Natural killer cell treated with Interleukin-12 subunit alpha and Interleukin-12 subunit beta and Interleukin-15 and Interleukin-18, amount 100 ng/mL, for 72 hours (primary cell): Measurements from ENCODE around the gene SERPINA12. TPM values are rescaled to one million over a fixed set of nuclear protein-coding genes. Genes with fewer than 3 reads are reported as not detected.

Experiments used
- ATAC-seq, 2 donors: fragments of 150-1000 bp; cut with Tn5 transposase in 1 of 2; sonication (Bioruptor Pico), chemical (Tn5 transposase) in 1 of 2; 2 replicates each; pipeline ENCODE4 v1.10.0; 2021
- DNase-seq: peaks from one replicate; pipeline ENCODE4 v3.0.0; 2022; ENCODE audit warnings: low spot score
- H3K27ac Mint-ChIP-seq, 2 donors: 1 replicate in 1 of 2; 2 replicates in 1 of 2; pipeline ENCODE4 v1.8.0; 2022; ENCODE audit warnings: mixed read lengths in 2 of 2, mild to moderate bottlenecking in 1 of 2, moderate library complexity in 1 of 2
- H3K27me3 Mint-ChIP-seq, 2 donors: 1 replicate in 1 of 2; 2 replicates in 1 of 2; pipeline ENCODE4 v1.8.0; 2022; ENCODE audit warnings: mixed read lengths in 2 of 2
- H3K36me3 Mint-ChIP-seq: one replicate; pipeline ENCODE4 v1.8.0; 2022; ENCODE audit warnings: mixed read lengths
- H3K4me1 Mint-ChIP-seq, 2 donors: 1 replicate in 1 of 2; 2 replicates in 1 of 2; pipeline ENCODE4 v1.8.0; 2022; ENCODE audit warnings: low read depth in 2 of 2, mixed read lengths in 2 of 2, mild to moderate bottlenecking in 1 of 2
- H3K4me3 Mint-ChIP-seq: one replicate; pipeline ENCODE4 v1.8.0; 2022; ENCODE audit warnings: mixed read lengths
- H3K9me3 Mint-ChIP-seq: 2 replicates; pipeline ENCODE4 v1.8.0; 2022; ENCODE audit warnings: mixed read lengths
- total RNA-seq, 2 donors: library from RNA; stranded (reverse); gene quantifications; one replicate each; pipeline ENCODE4 v1.2.3, GENCODE V29; 2022

The SERPINA12 gene
- total RNA-seq, 2 donors from 2014 or later, result not detected

GRCh38 chr14:94473666-94474410, 35.4 kb downstream of the SERPINA12 start:
- H3K27me3 Mint-ChIP-seq, result peaks cover 11 to 12% of the 10 kb centered on the region in 2 donors
- H3K27ac Mint-ChIP-seq, result no peak overlapping the region
- DNase-seq (no peak), ATAC-seq (no peak)
- no peaks in the 10 kb centered on the region for H3K4me1 Mint-ChIP-seq
- H3K36me3 Mint-ChIP-seq, result peaks cover 10% of the 10 kb centered on the region
- peaks cover 3% of the 10 kb centered on the region for H3K9me3 Mint-ChIP-seq
- H3K4me3 Mint-ChIP-seq, result no peak overlapping the region

GRCh38 chr14:94472842-94473241, 36.4 kb downstream of the SERPINA12 start:
- Mint-ChIP-seq H3K4me3 (no peak overlapping the region), H3K4me1 (no peaks in the 10 kb centered on the region), H3K9me3 (peaks cover 3% of the 10 kb centered on the region), H3K36me3 (peaks cover 6% of the 10 kb centered on the region), H3K27ac (no peak overlapping the region), H3K27me3 (peaks cover 13 to 17% of the 10 kb centered on the region in 2 donors)
- DNase-seq (no peak), ATAC-seq (no peak)

GRCh38 chr14:94471045-94471444, 38.2 kb downstream of the SERPINA12 start:
- Mint-ChIP-seq H3K27me3 (peaks cover 18 to 30% of the 10 kb centered on the region in 2 donors), H3K36me3 (no peaks in the 10 kb centered on the region)

DNA sequence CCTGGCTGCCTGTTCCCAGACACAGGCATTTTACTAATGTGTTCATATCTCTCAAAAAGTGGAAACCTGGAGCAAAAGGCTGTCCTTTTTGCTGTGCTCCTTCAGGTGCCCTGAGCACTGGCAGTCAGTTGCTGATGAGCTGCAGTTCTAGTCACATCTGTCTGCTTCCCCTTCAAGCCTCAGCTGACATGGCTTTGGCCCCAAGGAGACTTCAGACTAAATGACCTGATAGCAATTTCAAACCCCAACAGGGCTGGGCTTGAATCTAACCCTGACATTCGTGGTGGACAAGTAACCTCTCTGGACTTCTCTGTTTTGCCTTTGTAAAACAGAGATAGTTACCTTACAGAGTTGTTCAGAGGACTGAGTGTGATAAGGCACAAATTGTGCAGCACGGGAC, 39.0 kb downstream of the SERPINA12 start:
- Mint-ChIP-seq H3K4me3 (no peak overlapping the region), H3K9me3 (peaks cover 4% of the 10 kb centered on the region), H3K27me3 (peaks cover 18 to 31% of the 10 kb centered on the region in 2 donors), H3K27ac (no peak overlapping the region), H3K36me3 (no peaks in the 10 kb centered on the region), H3K4me1 (no peaks in the 10 kb centered on the region)
- DNase-seq, result no peak
- ATAC-seq, result no peak

More at GRCh38 chr14:94471045-94471444, 38.2 kb downstream of the SERPINA12 start:
- ATAC-seq, result no peak
- H3K27ac Mint-ChIP-seq, result no peak overlapping the region
- DNase-seq, result no peak
- no peaks in the 10 kb centered on the region for H3K4me1 Mint-ChIP-seq
- peaks cover 4% of the 10 kb centered on the region for H3K9me3 Mint-ChIP-seq
- no peak overlapping the region for H3K4me3 Mint-ChIP-seq

DNA sequence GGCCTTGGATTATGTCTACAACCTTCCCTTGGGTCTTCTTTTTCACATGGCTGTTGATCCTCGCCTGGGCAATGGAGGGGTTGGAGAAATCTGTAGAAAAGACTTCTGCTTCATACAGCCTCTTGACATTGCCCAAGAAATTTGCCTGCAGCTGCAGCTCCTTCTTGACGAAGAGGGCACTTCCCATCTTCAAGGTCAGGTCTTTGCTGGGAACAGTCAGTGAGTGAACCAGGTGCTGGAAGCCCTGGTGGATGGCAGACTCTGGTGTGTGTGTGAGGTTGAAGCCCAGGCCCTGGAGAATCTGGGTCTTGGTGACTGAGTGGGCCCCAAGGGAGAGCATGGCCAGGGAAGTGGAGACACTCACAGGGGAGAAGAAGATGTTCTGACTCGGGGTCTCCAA, 40.0 kb downstream of the SERPINA12 start:
- Mint-ChIP-seq H3K9me3 (peaks cover 4% of the 10 kb centered on the region), H3K27me3 (peaks cover 18 to 31% of the 10 kb centered on the region in 2 donors), H3K27ac (no peak overlapping the region), H3K36me3 (no peaks in the 10 kb centered on the region), H3K4me1 (no peaks in the 10 kb centered on the region), H3K4me3 (no peak overlapping the region)
- DNase-seq (no peak), ATAC-seq (no peak)

GRCh38 chr14:94467728-94468520, 41.3 kb downstream of the SERPINA12 start:
- H3K36me3 Mint-ChIP-seq, result no peaks in the 10 kb centered on the region
- no peak for DNase-seq
- H3K9me3 Mint-ChIP-seq, result peaks cover 4% of the 10 kb centered on the region
- H3K4me1 Mint-ChIP-seq, result no peaks in the 10 kb centered on the region
- no peak overlapping the region for H3K4me3 Mint-ChIP-seq
- no peak overlapping the region for H3K27ac Mint-ChIP-seq
- ATAC-seq, result no peak
- H3K27me3 Mint-ChIP-seq, result peaks cover 18 to 31% of the 10 kb centered on the region in 2 donors

- DNase-seq (no peak), ATAC-seq (no peak)
- Mint-ChIP-seq H3K36me3 (no peaks in the 10 kb centered on the region), H3K27me3 (peaks cover 14 to 29% of the 10 kb centered on the region in 2 donors), H3K4me1 (no peaks in the 10 kb centered on the region), H3K27ac (no peak overlapping the region), H3K9me3 (peaks cover 4% of the 10 kb centered on the region), H3K4me3 (no peak overlapping the region)
These were observed 42.4 kb downstream of the SERPINA12 start for GRCh38 chr14:94466706-94467370.

DNA sequence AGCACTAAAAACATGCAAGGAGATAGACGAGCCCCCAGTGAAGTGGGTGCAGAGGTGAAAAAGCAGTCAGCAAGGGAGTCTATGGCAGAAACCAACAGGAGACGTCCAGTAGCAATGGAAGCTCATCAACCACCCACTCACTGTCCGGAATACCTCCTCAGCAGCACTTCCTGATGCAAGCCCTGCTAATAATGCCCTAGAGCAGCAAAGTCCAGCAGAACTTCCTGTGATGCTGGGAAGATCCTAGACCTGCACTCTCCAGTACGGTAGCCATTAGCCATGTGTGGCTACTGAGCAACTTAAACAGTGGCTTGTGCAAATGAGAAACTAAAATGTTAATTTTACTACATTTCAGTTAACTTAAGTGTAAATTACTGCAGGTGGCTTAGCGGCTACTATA, 44.2 kb downstream of the SERPINA12 start:
- no peak for DNase-seq
- no peak overlapping the region for H3K4me3 Mint-ChIP-seq

DNA sequence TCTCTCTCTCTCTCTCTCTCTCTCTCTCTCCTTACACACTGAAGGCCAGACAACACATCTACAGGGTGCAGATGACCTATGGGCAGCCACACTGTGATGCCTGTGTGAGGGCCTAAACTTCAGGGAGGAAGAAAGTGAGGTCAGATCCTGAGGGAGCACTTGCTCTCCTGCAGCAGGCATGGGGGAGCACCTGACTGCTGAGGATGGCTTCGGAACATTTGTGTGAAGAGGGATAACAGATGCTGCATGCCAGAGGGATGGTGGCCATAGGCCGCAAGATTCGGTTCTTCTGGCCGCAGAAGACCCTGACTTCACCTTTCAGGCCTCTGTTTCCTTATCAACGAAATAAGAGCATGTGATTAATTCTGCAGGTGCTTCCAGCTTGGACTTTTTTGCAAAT, 45.0 kb downstream of the SERPINA12 start:
- Mint-ChIP-seq H3K4me3 (no peak overlapping the region), H3K36me3 (no peaks in the 10 kb centered on the region), H3K27me3 (peaks cover 11 to 28% of the 10 kb centered on the region in 2 donors), H3K9me3 (peaks cover 4% of the 10 kb centered on the region), H3K27ac (no peak overlapping the region), H3K4me1 (no peaks in the 10 kb centered on the region)
- ATAC-seq (no peak), DNase-seq (no peak)

More for the DNA sequence above, 44.2 kb downstream of the SERPINA12 start:
- no peaks in the 10 kb centered on the region for H3K4me1 Mint-ChIP-seq
- peaks cover 11 to 28% of the 10 kb centered on the region in 2 donors for H3K27me3 Mint-ChIP-seq
- no peak for ATAC-seq
- peaks cover 4% of the 10 kb centered on the region for H3K9me3 Mint-ChIP-seq
- H3K36me3 Mint-ChIP-seq, result no peaks in the 10 kb centered on the region
- H3K27ac Mint-ChIP-seq, result no peak overlapping the region

- Mint-ChIP-seq H3K4me3 (no peak overlapping the region), H3K4me1 (no peaks in the 10 kb centered on the region), H3K9me3 (peaks cover 2% of the 10 kb centered on the region), H3K36me3 (no peaks in the 10 kb centered on the region), H3K27me3 (peaks cover 9 to 23% of the 10 kb centered on the region in 2 donors), H3K27ac (no peak overlapping the region)
- DNase-seq, result no peak
- no peak for ATAC-seq
These were observed 46.3 kb downstream of the SERPINA12 start for GRCh38 chr14:94462763-94463572.

GRCh38 chr14:94462219-94462551, 47.1 kb downstream of the SERPINA12 start:
- Mint-ChIP-seq H3K4me1 (no peaks in the 10 kb centered on the region), H3K36me3 (no peaks in the 10 kb centered on the region), H3K9me3 (no peaks in the 10 kb centered on the region), H3K27ac (no peak overlapping the region), H3K4me3 (no peak overlapping the region), H3K27me3 (peaks cover 6 to 15% of the 10 kb centered on the region in 2 donors)
- DNase-seq (no peak), ATAC-seq (no peak)

- no peaks in the 10 kb centered on the region for H3K4me1 Mint-ChIP-seq
- H3K27ac Mint-ChIP-seq, result no peak overlapping the region
- ATAC-seq, result peak in 1 of 2 donors; percentile 9
- H3K4me3 Mint-ChIP-seq, result no peak overlapping the region
- no peaks in the 10 kb centered on the region for H3K36me3 Mint-ChIP-seq
- no peak for DNase-seq
- H3K9me3 Mint-ChIP-seq, result no peaks in the 10 kb centered on the region
- peaks cover 6 to 15% of the 10 kb centered on the region in 2 donors for H3K27me3 Mint-ChIP-seq
These were observed 47.6 kb downstream of the SERPINA12 start for GRCh38 chr14:94461526-94462218.
